GM15510 (cell line): Measurements from ENCODE around the gene FBXO34.

Experiments used
- POLR2A ChIP-seq: IDR thresholded peaks from 3 replicates; pipeline ENCODE4 v1.6.1; 2011; ENCODE audit warnings: borderline replicate concordance; ENCODE audit not compliant: insufficient read length; ENCODE audit errors: extremely low read depth

FBXO34 gene

DNA sequence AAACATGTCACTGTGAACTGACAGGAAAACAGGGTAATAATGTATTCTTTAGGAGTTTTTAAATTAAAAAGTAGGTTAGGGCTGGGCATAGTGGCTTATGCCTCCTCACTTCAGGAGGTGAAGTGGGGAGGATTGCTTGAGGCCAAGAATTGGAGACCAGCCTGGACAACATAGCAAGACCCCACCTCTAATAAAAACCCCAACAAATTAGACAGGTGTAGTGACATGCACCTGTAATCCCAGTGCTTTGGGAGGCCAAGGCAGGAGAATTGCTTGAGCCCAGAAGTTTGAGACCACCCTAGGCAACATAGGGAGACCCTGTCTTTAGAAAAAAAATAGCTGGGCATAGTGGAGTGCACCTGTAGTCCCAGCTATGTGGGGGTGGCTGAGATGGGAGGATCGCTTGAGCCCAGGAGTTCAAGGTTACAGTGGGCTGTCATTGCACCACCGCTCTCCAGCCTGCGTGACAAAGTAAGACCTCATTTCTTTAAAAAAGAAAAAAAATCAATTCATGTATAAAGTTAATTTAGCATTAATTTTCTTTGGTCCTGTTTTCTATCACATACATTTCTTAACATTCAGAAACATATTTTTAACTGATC, 20.4 kb downstream of the FBXO34 start:
- no peak for TF ChIP-seq POLR2A

DNA sequence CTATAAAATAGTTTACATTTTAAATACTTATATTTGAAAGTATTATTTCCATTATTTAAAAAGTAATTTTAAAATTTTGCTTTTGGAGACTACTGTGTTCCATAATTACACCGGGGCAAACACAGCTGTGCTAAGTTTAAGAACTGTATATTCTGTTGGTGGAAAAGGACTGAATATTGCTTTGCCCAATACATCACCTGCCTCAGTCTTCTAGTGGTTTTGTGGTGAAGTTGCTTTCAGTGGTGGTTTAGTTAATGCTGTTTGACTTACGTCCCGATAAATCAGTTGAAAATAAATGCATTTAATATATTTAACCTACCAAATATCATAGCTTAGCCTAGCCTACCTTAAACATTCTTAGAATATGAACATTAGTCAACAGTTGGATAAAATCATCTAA, 23.4 kb downstream of the FBXO34 start:
- TF ChIP-seq POLR2A: no peak

GRCh38 chr14:55297611-55298499, 26.6 kb downstream of the FBXO34 start:
- TF ChIP-seq POLR2A: no peak

DNA sequence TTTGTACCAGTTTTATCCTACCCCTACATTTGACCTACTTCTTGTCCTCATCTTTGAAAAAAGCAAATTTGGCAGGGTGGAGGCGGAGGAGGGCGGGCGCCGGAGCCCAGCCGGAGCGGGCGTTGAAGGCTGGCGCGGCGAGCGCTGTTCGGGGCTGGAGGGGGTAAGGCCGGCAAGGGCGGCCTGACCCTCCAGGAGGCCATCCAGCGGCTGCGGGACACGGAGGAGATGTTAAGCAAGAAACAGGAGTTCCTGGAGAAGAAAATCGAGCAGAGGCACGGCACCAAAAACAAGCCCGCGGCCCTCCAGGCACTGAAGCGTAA, 27.2 kb downstream of the FBXO34 start:
- TF ChIP-seq POLR2A: no peak

DNA sequence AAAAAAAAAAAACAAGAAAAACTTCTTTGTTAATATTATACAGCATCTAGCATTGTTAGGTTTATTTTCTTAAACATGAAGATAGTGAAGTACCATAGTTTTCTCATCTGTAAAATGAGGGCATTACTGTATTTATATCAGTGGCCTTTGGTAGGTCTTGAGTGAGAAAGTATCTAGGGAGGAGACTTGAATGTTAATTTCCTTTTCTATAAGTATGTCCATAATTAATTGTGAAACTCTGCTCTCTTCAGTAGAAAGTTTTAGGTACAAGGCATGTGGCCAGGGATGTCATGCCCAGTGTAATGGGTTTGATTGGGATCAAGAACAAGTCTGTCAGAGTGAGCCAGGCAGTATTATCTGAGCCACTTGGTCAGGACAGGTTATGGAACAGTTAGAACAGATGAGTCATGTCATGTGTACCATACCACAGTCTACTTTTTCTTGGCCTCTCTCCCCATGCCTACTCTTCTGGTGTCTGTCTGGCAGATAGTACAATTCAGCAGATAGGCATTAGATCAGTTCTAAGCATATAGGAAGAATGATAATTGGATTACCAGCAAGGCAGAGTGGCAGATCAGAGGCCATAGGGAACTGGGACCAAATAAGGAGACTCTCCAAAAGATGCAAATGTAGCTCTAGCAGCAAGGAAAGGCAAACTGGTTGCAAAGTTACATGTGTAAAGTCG, 30.4 kb downstream of the FBXO34 start:
- no peak for TF ChIP-seq POLR2A

DNA sequence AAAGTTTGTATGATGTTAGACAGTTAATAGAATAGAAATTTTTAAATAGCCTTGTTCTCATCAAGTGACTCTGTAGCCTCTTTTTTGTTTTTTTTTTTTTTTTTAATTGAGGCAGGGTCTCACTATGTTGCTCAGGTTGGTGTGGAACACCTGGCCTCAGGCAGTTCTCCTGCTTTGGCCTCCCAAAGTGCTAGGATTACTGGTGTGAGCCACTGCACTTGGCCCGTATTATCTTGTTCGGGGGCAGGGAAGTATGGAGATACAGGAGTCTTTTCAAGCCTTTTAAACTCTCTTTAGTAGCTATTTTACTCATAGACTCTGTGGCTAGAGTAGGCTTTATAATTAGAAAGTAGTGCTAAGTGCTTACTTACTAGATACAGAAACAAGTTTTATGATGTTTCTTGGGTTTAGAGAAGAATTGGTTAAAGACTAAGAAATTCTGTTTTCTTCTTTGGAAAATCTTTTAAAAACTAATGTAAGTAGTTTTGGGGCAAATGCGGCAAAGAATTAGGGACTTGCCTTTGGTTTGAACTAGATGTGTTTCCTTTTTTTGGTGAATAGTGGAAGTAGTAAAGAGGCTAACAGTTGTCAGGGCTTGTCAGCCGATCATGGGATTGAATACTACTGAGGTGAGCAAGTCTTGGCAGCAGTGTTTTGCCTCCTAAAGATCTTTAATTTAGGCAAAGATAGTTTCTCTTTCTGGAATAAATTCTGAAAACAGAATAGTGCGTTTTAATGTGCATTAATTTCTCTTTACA, 31.3 kb downstream of the FBXO34 start:
- TF ChIP-seq POLR2A: no peak

DNA sequence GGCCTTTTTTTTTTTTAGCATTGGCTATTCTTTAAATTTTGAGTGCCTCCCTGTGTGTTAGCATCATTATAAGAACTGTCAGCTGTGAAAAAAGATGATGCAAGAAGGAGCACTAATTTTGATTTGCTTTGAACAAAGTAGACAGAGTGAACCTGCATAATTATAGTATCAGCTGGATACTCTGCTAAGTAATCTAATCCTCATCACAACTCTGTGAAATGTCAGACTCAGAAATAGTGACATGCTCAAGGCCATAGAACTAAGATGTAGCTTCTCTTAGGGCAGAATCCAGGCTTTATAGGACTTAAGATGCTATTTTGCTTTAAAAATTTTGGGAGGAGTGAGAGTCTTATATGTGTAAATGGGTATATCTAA, 31.9 kb downstream of the FBXO34 start:
- TF ChIP-seq POLR2A: no peak

- no peak for TF ChIP-seq POLR2A
These were observed 32.5 kb downstream of the FBXO34 start for GRCh38 chr14:55303691-55304145.

GRCh38 chr14:55306938-55307589, 35.8 kb downstream of the FBXO34 start:
- TF ChIP-seq POLR2A: no peak

DNA sequence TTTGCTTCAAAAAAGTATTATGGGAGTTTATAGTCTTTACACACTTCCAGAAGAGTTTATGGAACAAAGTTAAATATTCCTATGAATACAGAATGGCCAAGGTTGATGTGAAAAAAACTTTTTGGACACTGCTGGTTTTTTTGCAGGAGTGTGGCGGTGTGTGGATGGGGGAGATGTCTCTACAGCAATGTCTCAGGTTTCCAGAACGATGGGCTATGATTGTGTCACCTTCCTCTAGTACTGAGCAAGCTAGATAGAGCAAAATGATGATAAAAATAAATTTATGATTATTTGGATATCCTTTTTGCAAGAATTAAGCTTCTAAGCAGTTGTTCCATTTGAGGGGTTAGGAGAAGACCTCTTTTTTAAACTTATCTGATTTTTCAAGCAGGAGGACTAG, 37.9 kb downstream of the FBXO34 start:
- no peak for TF ChIP-seq POLR2A

DNA sequence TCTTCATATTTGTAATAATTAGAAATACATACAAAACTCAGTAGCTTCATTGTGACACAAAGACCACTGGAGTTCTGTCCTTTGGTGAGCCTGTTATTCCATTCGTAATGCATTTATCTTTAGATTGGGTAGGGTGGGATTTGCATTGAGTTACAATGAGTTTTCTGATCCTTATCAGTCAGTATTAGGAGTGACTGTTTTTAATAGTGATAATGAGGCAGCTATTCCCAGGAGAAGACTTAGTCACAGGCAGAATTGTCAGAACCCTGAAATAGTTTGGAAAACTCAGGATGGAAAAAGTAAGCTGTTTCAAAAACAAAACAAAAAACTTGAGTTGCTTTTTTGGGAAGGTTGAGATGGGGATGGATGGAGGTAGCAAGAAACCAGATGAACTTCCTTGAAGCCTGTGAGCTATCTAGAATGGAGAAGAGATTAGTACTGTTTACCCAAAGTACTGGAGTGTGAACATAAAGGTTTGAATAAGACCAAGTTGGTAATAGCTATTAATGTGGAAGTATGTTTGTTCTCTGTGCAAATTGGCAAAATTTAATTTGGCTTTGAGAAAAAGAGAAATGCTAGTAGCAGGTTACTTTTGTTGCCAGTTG, 38.6 kb downstream of the FBXO34 start:
- TF ChIP-seq POLR2A: no peak

DNA sequence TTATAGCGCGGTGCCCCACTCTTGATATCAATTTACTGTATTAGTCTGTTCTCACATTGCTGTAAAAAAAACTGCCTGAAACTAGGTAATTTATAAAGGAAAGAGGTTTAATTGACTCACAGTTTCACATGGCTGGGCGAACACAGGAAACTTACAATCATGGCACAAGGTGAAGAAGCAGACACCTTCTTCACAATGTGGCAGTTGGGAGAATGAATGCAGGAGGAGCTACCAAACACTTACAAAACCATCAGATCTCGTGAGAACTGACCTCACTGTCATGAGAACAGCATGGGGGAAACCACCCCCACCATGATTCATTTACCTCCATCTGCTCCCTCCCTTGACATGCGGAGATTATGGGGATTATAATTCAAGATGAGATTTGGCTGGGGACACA, 42.3 kb downstream of the FBXO34 start:
- no peak for TF ChIP-seq POLR2A

DNA sequence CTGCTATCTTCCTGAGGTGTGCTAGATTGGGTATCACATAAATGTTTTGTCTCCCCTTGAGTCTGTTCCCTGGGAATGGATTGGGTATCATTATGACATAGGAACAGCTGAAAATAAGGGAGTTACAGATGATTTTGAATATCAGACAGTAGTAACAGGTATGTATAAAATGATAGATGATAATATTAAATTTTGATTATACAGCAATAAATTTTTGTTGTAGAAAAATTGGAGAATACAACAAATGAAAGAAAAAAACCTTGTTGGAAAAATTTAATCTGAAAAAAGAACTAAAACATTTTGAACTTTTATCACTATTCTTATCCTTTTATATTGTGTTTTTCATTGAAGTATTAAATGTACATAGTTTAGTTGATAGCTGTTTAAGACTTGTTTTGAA, 43.2 kb downstream of the FBXO34 start:
- no peak for TF ChIP-seq POLR2A

GRCh38 chr14:55316564-55316963, 45.3 kb downstream of the FBXO34 start:
- TF ChIP-seq POLR2A: no peak
